HCT116 (cell line): ENCODE results near the gene ST6GALNAC5. TPM values are rescaled to one million over a fixed set of nuclear protein-coding genes. Genes with fewer than 3 reads are reported as not detected.

Source experiments
- ATAC-seq: fragments of 200-7000 bp; cut with Tn5 transposase; 2 replicates; pipeline ENCODE4 v1.9.1; 2020; ENCODE audit warnings: mild to moderate bottlenecking, moderate library complexity
- BruUV-seq: library from RNA; stranded (reverse); fragments of 400-500 nt; replicated peaks from 2 replicates; lab custom pipeline; 2021; lab: Mats Ljungman, UMichigan
- CTCF ChIA-PET: fragments of 300-600 bp; sonication (Branson Sonifier 250); formaldehyde crosslinking; loops from one replicate; lab custom pipeline; 2021; ENCODE audit warnings: antibody characterized with exemption; lab: Charles Lee
- POLR2A ChIA-PET: fragments of 300-600, 350-600 bp; sonication (Branson Sonifier 250); formaldehyde crosslinking; loops from one replicate; lab custom pipeline; 2021; ENCODE audit warnings: antibody characterized with exemption; lab: Charles Lee
- RAD21 ChIA-PET, 2 experiments: fragments of 300-600 bp; sonication (Branson Sonifier 250); formaldehyde crosslinking; loops; one replicate each; lab custom pipeline; 2023; ENCODE audit warnings: low total read pairs in 2 of 2; ENCODE audit not compliant: uncharacterized antibody in 2 of 2, unreplicated experiment in 2 of 2, low non-redundant PET in 1 of 2; lab: Charles Lee
- DNase-seq: peaks from one replicate; pipeline ENCODE4 v3.0.0-alpha.2; 2010; ENCODE audit warnings: low read depth, low spot score
- H2AFZ ChIP-seq: fragments of 200-600 bp; shearing (Covaris generic), sonication (generic); 2 replicates; pipeline ENCODE4 v1.6.1; 2017; ENCODE audit warnings: low read depth, mixed run types, mixed read lengths, antibody characterized with exemption, low read length; ENCODE audit not compliant: poor library complexity, severe bottlenecking
- H3K27ac ChIP-seq: 2 replicates; pipeline ENCODE4 v1.5.1; 2012; ENCODE audit warnings: low read depth, low read length
- H3K27me3 ChIP-seq: fragments of 200-600 bp; sonication (generic); 2 replicates; pipeline ENCODE4 v1.6.1; 2016; ENCODE audit warnings: mixed run types, low read length, mixed read lengths; ENCODE audit not compliant: insufficient read depth
- H3K36me3 ChIP-seq, 2 experiments: fragments of 200-500 bp in 1 of 2; fragments of 200-600 bp in 1 of 2; sonication (Bioruptor generic) in 1 of 2; sonication (generic) in 1 of 2; 2 replicates each; pipeline versions ENCODE4 v1.5.1 to v1.6.1; 2014 to 2016; ENCODE audit warnings: low read length in 2 of 2, inconsistent platforms in 1 of 2, mixed read lengths in 1 of 2, mixed run types in 1 of 2; ENCODE audit not compliant: insufficient read depth in 2 of 2, control insufficient read depth in 1 of 2
- H3K4me1 ChIP-seq, 2 experiments: fragments of 200-600 bp in 1 of 2; sonication (generic) in 1 of 2; 2 replicates each; pipeline versions ENCODE4 v1.5.1 to v1.6.1; 2012 to 2017; ENCODE audit warnings: low read length in 2 of 2, inconsistent platforms in 1 of 2, mild to moderate bottlenecking in 1 of 2, mixed read lengths in 1 of 2, mixed run types in 1 of 2, moderate library complexity in 1 of 2; ENCODE audit not compliant: insufficient read depth in 2 of 2, control insufficient read depth in 1 of 2
- H3K4me2 ChIP-seq: fragments of 200-600 bp; sonication (generic); 2 replicates; pipeline ENCODE4 v1.6.1; 2017; ENCODE audit warnings: mixed run types, low read length, mixed read lengths
- H3K4me3 ChIP-seq, 2 experiments: fragments of 200-600 bp in 1 of 2; sonication (generic) in 1 of 2; replicated peaks in 1 of 2; 2 replicates each; pipeline ENCODE4 v1.5.1; 2011 to 2016; ENCODE audit warnings: low read length in 2 of 2, control low read depth in 1 of 2, low read depth in 1 of 2, mild to moderate bottlenecking in 1 of 2, mixed read lengths in 1 of 2, mixed run types in 1 of 2
- H3K79me2 ChIP-seq: fragments of 200-600 bp; sonication (generic); 2 replicates; pipeline ENCODE4 v1.6.1; 2017; ENCODE audit warnings: mild to moderate bottlenecking, mixed run types, low read length, moderate library complexity, mixed read lengths; ENCODE audit not compliant: insufficient read depth
- H3K9ac ChIP-seq: fragments of 200-600 bp; sonication (generic); 2 replicates; pipeline ENCODE4 v1.6.1; 2016; ENCODE audit warnings: low read length, mixed read lengths
- H3K9me2 ChIP-seq: fragments of 200-600 bp; sonication (generic), shearing (Covaris generic); 2 replicates; pipeline ENCODE4 v1.6.1; 2017; ENCODE audit warnings: mixed run types, mild to moderate bottlenecking, moderate library complexity; ENCODE audit not compliant: insufficient read depth
- H3K9me3 ChIP-seq, 2 experiments: fragments of 200-500 bp in 1 of 2; fragments of 200-600 bp in 1 of 2; sonication (Bioruptor generic) in 1 of 2; sonication (generic) in 1 of 2; 2 replicates each; pipeline ENCODE4 v1.6.1; 2014 to 2017; ENCODE audit warnings: low read length in 2 of 2, mixed read lengths in 2 of 2, inconsistent platforms in 1 of 2, low read depth in 1 of 2, mild to moderate bottlenecking in 1 of 2, mixed run types in 1 of 2, moderate library complexity in 1 of 2; ENCODE audit not compliant: control insufficient read depth in 1 of 2, insufficient read depth in 1 of 2
- H4K20me1 ChIP-seq: fragments of 200-600 bp; sonication (generic), shearing (Covaris generic); 2 replicates; pipeline ENCODE4 v1.6.1; 2017; ENCODE audit warnings: mixed run types, mild to moderate bottlenecking, moderate library complexity; ENCODE audit not compliant: insufficient read depth
- CEBPB ChIP-seq: IDR thresholded peaks from 2 replicates; pipeline ENCODE4 v1.6.1; 2012; ENCODE audit warnings: low read depth
- EZH2phosphoT487 ChIP-seq: fragments of 200-600 bp; IDR thresholded peaks from 2 replicates; pipeline ENCODE4 v1.6.1; 2018; ENCODE audit warnings: antibody characterized with exemption, borderline replicate concordance
- JUND ChIP-seq: IDR thresholded peaks from 2 replicates; pipeline ENCODE4 v1.6.1; 2012
- MAX ChIP-seq: IDR thresholded peaks from 2 replicates; pipeline ENCODE4 v1.6.1; 2012
- POLR2AphosphoS5 ChIP-seq: IDR thresholded peaks from 2 replicates; pipeline ENCODE4 v1.6.1; 2011; ENCODE audit warnings: mild to moderate bottlenecking, low read depth, low read length, moderate library complexity
- RAD21 ChIP-seq: IDR thresholded peaks from 2 replicates; pipeline ENCODE4 v1.6.1; 2012; ENCODE audit warnings: low read depth, mild to moderate bottlenecking
- SP1 ChIP-seq: IDR thresholded peaks from 2 replicates; pipeline ENCODE4 v1.6.1; 2012; ENCODE audit warnings: low read depth
- ZFX ChIP-seq: fragments of 450-650 bp; IDR thresholded peaks from 2 replicates; pipeline ENCODE4 v1.6.1; 2017
- ZNF274 ChIP-seq: fragments of 200-500 bp; sonication (Bioruptor generic); IDR thresholded peaks from 2 replicates; pipeline ENCODE4 v1.6.1; 2014; ENCODE audit warnings: mild to moderate bottlenecking, low read depth, low read length, inconsistent platforms
- intact Hi-C: fragments of 100-400 bp; cut with micrococcal nuclease; formaldehyde crosslinking; loops from 2 replicates; pipeline ENCODE4 v1.10.0; 2022
- total RNA-seq: library from RNA; stranded (reverse); gene quantifications from one replicate; pipeline ENCODE4 v1.2.1, GENCODE V29; 2021; ENCODE audit not compliant: unreplicated experiment

Gene ST6GALNAC5
- total RNA-seq, 1 experiment from 2014 or later, result 1.2 TPM

GRCh38 chr1:77047575-77047974 lies 180.3 kb downstream of the ST6GALNAC5 start (continued):
- TF ChIP-seq ZFX, result no peak
- TF ChIP-seq ZNF274, result no peak
- TF ChIP-seq RAD21, result no peak
- TF ChIP-seq POLR2AphosphoS5, result no peak
- TF ChIP-seq JUND, result no peak

- ChIA-PET POLR2A (no interaction called here), CTCF (no interaction called here), RAD21 (no interaction called here)
- no peaks in the 10 kb centered on the region for H3K36me3 ChIP-seq
- H3K79me2 ChIP-seq, result no peaks in the 10 kb centered on the region
- peaks cover 0 to 10% of the 10 kb centered on the region in 2 experiments; a peak in 1 of 4 replicates for H3K4me1 ChIP-seq
- BruUV-seq, result no TSS peak
- no peaks in the 10 kb centered on the region for H3K27me3 ChIP-seq
- no peak overlapping the region for H3K4me2 ChIP-seq
- intact Hi-C loops, result no loop called here
- no peak overlapping the region for H3K9ac ChIP-seq
- H4K20me1 ChIP-seq, result no peaks in the 10 kb centered on the region
- H3K27ac ChIP-seq, result no peak overlapping the region
- no peak overlapping the region for H2AFZ ChIP-seq
- TF ChIP-seq CEBPB, result no peak
- no peak overlapping the region for H3K4me3 ChIP-seq
- H3K9me3 ChIP-seq, result no peaks in the 10 kb centered on the region
- ATAC-seq (no peak), DNase-seq (no peak)
- H3K9me2 ChIP-seq, result no peaks in the 10 kb centered on the region
Observed at GRCh38 chr1:77047978-77048614, 180.8 kb downstream of the ST6GALNAC5 start.

- no peak for DNase-seq
- no peak overlapping the region for H3K4me3 ChIP-seq
- no peak for ATAC-seq
- no TSS peak for BruUV-seq
- H3K79me2 ChIP-seq, result no peaks in the 10 kb centered on the region
- TF ChIP-seq MAX, result no peak
- no peak for TF ChIP-seq EZH2phosphoT487
- no peak for TF ChIP-seq SP1
- H3K4me2 ChIP-seq, result no peak overlapping the region
- no peak overlapping the region for H2AFZ ChIP-seq
- H3K27me3 ChIP-seq, result no peaks in the 10 kb centered on the region
- H3K9me3 ChIP-seq, result no peaks in the 10 kb centered on the region
- peaks cover 0 to 10% of the 10 kb centered on the region in 2 experiments; a peak in 1 of 4 replicates for H3K4me1 ChIP-seq
- H3K27ac ChIP-seq, result no peak overlapping the region
- H3K9ac ChIP-seq, result no peak overlapping the region
- RAD21 ChIA-PET, result no interaction called here
- no peaks in the 10 kb centered on the region for H4K20me1 ChIP-seq
- intact Hi-C loops, result no loop called here
- H3K36me3 ChIP-seq, result no peaks in the 10 kb centered on the region
- no peaks in the 10 kb centered on the region for H3K9me2 ChIP-seq
- CTCF ChIA-PET, result no interaction called here
- POLR2A ChIA-PET, result no interaction called here
Observed at GRCh38 chr1:77048615-77049005, 181.3 kb downstream of the ST6GALNAC5 start.
